ENCODE data around the gene IL6R. TPM values are rescaled to one million over a fixed set of nuclear protein-coding genes. Genes with fewer than 3 reads are reported as not detected.

IL6R gene
- total RNA-seq, 1 experiment from 2014 or later = 4.9 TPM

- no peak overlapping the region for H3K27ac Mint-ChIP-seq (ENCODE audit: unreplicated experiment)
- H3K4me3 Mint-ChIP-seq (ENCODE audit: unreplicated experiment) = no peak overlapping the region
- Histone ChIP-seq H3K9me3 (no peaks in the 10 kb centered on the region), H3K36me3 (ENCODE audit: control insufficient read depth, insufficient read depth, low read length) (no peaks in the 10 kb centered on the region), H3K27me3 (replicated peaks; ENCODE audit: control insufficient read depth, insufficient read depth, low read length) (no peaks in the 10 kb centered on the region), H3K4me3 (ENCODE audit: low read depth, low read length) (no peak overlapping the region), H3K4me1 (no peaks in the 10 kb centered on the region)
- no peaks in the 10 kb centered on the region for H3K36me3 Mint-ChIP-seq (ENCODE audit: insufficient read depth, unreplicated experiment)
- no TSS peak for BruUV-seq (replicated peaks)
- TF ChIP-seq CTCF (IDR thresholded peaks at IDR 0.05; ENCODE audit: insufficient read depth in 1 of 2, low read depth in 1 of 2, low read length in 1 of 2, severe bottlenecking in 1 of 2, unreplicated experiment in 1 of 2) = no peak
- POLR2A ChIA-PET = no interaction called here
- H3K9me3 Mint-ChIP-seq (ENCODE audit: unreplicated experiment) = no peaks in the 10 kb centered on the region
- no peaks in the 10 kb centered on the region for H3K4me1 Mint-ChIP-seq (ENCODE audit: low read depth, unreplicated experiment)
- CTCF ChIA-PET = interaction anchor here (0.6 kb wide), 1 partner anchor 97 kb away, joined by 3 read pairs; no protein-coding TSS in a partner anchor
- intact Hi-C loops (cut with micrococcal nuclease; ENCODE audit: unreplicated experiment) = no loop called here
- no peaks in the 10 kb centered on the region for H3K27me3 Mint-ChIP-seq (ENCODE audit: insufficient read depth, unreplicated experiment)
- DNase-seq = no peak
These were observed 49.4 kb downstream of the IL6R start for GRCh38 chr1:154454386-154455120.

GRCh38 chr1:154456631-154457030, 51.5 kb downstream of the IL6R start:
- H3K27me3 Mint-ChIP-seq (ENCODE audit: insufficient read depth, unreplicated experiment) = no peaks in the 10 kb centered on the region
- no peak for DNase-seq
- no peaks in the 10 kb centered on the region for H3K4me1 Mint-ChIP-seq (ENCODE audit: low read depth, unreplicated experiment)
- intact Hi-C loops (cut with micrococcal nuclease; ENCODE audit: unreplicated experiment) = no loop called here
- H3K9me3 Mint-ChIP-seq (ENCODE audit: unreplicated experiment) = no peaks in the 10 kb centered on the region
- H3K4me1 ChIP-seq = no peaks in the 10 kb centered on the region
- no TSS peak for BruUV-seq (replicated peaks)
- TF ChIP-seq CTCF (IDR thresholded peaks at IDR 0.05; ENCODE audit: insufficient read depth in 1 of 2, low read depth in 1 of 2, low read length in 1 of 2, severe bottlenecking in 1 of 2, unreplicated experiment in 1 of 2) = no peak
- ChIA-PET CTCF (no interaction called here), POLR2A (no interaction called here)
- no peak overlapping the region for H3K4me3 ChIP-seq (ENCODE audit: low read depth, low read length)
- H3K9me3 ChIP-seq = no peaks in the 10 kb centered on the region
- no peak overlapping the region for H3K27ac Mint-ChIP-seq (ENCODE audit: unreplicated experiment)
- H3K4me3 Mint-ChIP-seq (ENCODE audit: unreplicated experiment) = no peak overlapping the region
- H3K27me3 ChIP-seq (replicated peaks; ENCODE audit: control insufficient read depth, insufficient read depth, low read length) = no peaks in the 10 kb centered on the region
- H3K36me3 ChIP-seq (ENCODE audit: control insufficient read depth, insufficient read depth, low read length) = no peaks in the 10 kb centered on the region
- no peaks in the 10 kb centered on the region for H3K36me3 Mint-ChIP-seq (ENCODE audit: insufficient read depth, unreplicated experiment)

- BruUV-seq (replicated peaks) = no TSS peak
- intact Hi-C loops (cut with micrococcal nuclease; ENCODE audit: unreplicated experiment) = no loop called here
- POLR2A ChIA-PET = no interaction called here
- no peak for DNase-seq
- H3K27me3 Mint-ChIP-seq (ENCODE audit: insufficient read depth, unreplicated experiment) = no peaks in the 10 kb centered on the region
- no peak for TF ChIP-seq CTCF (IDR thresholded peaks at IDR 0.05; ENCODE audit: insufficient read depth in 1 of 2, low read depth in 1 of 2, low read length in 1 of 2, severe bottlenecking in 1 of 2, unreplicated experiment in 1 of 2)
- H3K4me3 ChIP-seq (ENCODE audit: low read depth, low read length) = no peak overlapping the region
- no peaks in the 10 kb centered on the region for H3K9me3 ChIP-seq
- CTCF ChIA-PET = no interaction called here
- H3K4me3 Mint-ChIP-seq (ENCODE audit: unreplicated experiment) = no peak overlapping the region
- no peak overlapping the region for H3K27ac Mint-ChIP-seq (ENCODE audit: unreplicated experiment)
- H3K4me1 ChIP-seq = no peaks in the 10 kb centered on the region
- no peaks in the 10 kb centered on the region for H3K36me3 ChIP-seq (ENCODE audit: control insufficient read depth, insufficient read depth, low read length)
- no peaks in the 10 kb centered on the region for H3K36me3 Mint-ChIP-seq (ENCODE audit: insufficient read depth, unreplicated experiment)
- no peaks in the 10 kb centered on the region for H3K27me3 ChIP-seq (replicated peaks; ENCODE audit: control insufficient read depth, insufficient read depth, low read length)
- no peaks in the 10 kb centered on the region for H3K4me1 Mint-ChIP-seq (ENCODE audit: low read depth, unreplicated experiment)
- H3K9me3 Mint-ChIP-seq (ENCODE audit: unreplicated experiment) = no peaks in the 10 kb centered on the region
These were observed 53.9 kb downstream of the IL6R start for GRCh38 chr1:154459080-154459479.
